ENCODE data around the gene ADSS1.

ADSS1 gene

GRCh38 chr14:104791425-104791824, 67.4 kb downstream of the ADSS1 start:
- H3K4me3 ChIP-seq (ENCODE audit: low read depth, low read length): no peak overlapping the region

- no peak overlapping the region for H3K4me3 ChIP-seq (ENCODE audit: low read depth, low read length)
These were observed 68.3 kb downstream of the ADSS1 start for GRCh38 chr14:104792101-104792884.

GRCh38 chr14:104792945-104793702, 69.1 kb downstream of the ADSS1 start:
- H3K4me3 ChIP-seq (ENCODE audit: low read depth, low read length): no peak overlapping the region

GRCh38 chr14:104793703-104793959, 69.6 kb downstream of the ADSS1 start:
- H3K4me3 ChIP-seq (ENCODE audit: low read depth, low read length): no peak overlapping the region

- no peak overlapping the region for H3K4me3 ChIP-seq (ENCODE audit: low read depth, low read length)
These were observed 70.1 kb downstream of the ADSS1 start for GRCh38 chr14:104794099-104794498.

- peak overlapping the region; percentile 67 for H3K4me3 ChIP-seq (ENCODE audit: low read depth, low read length)
These were observed 70.6 kb downstream of the ADSS1 start for GRCh38 chr14:104794631-104794992.

GRCh38 chr14:104794993-104795780, 71.2 kb downstream of the ADSS1 start, which contains the start of gene AKT1:
Gene AKT1 (minus strand): TSS chr14:104795748. CDS start chr14:104792643, 3,105 bp downstream.
- H3K4me3 ChIP-seq (ENCODE audit: low read depth, low read length): peak within 1 kb of the TSS; percentile 67

GRCh38 chr14:104795781-104796686, 72.0 kb downstream of the ADSS1 start:
- peak overlapping the region; percentile 41 for H3K4me3 ChIP-seq (ENCODE audit: low read depth, low read length)

- H3K4me3 ChIP-seq (ENCODE audit: low read depth, low read length): no peak overlapping the region
These were observed 72.7 kb downstream of the ADSS1 start for GRCh38 chr14:104796687-104797081.

All from iPS-11a (cell line).